ENCODE results near the gene ANO2.

Gene ANO2

DNA sequence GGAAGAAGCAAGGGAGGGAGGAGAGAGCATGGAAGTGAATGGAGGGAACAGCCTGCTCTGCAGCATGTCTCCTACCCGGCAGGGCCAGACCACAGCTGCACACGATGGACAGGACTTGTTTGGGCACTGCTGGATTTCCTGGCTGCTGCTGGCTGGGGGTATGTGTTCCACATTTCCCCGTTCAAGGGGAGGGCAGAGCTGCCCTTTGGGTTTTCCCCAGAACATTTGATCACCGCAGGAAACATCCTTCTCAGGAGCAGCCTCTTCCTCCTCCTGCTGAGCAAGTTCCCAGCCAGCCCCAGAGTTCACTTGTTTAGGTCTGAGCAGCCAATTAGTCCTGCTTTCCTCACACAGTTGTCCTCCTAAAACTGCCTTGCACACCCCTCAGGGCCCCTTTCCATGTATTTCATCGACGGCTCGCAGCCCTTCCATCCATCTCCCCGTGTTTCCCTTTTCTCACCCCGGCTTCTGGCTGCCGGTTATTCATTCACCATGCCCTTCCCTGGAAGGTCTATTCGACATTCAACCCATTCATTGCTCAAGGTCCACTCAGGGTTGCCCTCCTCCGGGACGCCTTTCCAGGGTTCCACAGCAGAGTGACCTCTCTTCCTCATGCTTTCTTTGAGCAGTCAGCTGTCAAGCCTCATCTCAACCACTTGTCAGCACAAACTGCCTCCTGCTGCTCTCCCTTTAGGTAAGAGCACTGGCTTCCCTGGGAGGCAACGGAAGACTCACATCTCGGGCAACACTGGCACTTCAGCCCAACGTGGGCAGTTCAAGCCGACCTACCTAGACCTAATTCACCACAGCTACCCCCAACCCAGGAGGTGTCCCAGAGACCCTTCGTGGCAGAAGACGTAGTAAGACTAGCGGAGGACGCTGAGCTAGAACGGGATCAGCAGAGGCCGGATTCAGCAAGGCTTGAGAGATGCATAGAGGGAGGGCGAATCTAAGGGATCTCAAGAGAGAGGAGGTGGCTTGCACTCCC, 20.1 kb upstream of the ANO2 start:
- DNase-seq (ENCODE audit: extremely low read depth in 1 of 2, low read depth in 1 of 2): no peak

- no peak for DNase-seq (ENCODE audit: extremely low read depth in 1 of 2, low read depth in 1 of 2)
Observed at GRCh38 chr12:5963515-5963914, 18.5 kb upstream of the ANO2 start.

- DNase-seq (ENCODE audit: extremely low read depth in 1 of 2, low read depth in 1 of 2): no peak
Observed at GRCh38 chr12:5960783-5961182, 15.7 kb upstream of the ANO2 start.

DNA sequence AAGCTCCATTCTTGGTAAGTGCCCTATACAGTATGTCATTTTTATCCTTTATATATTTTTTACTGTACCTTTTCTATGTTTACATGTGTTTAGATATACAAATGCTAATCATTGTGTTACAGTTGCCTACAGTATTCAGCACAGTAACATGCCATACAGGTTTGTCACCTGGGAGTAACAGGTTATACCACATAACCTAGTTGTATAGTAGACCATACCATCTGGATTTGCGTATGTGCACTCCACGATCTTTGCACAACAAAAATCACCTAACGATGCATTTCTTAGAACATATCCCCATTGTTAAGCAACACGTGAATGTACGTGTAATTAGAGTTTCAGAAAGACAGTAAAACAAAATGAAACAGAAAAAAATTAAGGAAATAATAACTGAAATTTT, 11.9 kb upstream of the ANO2 start:
- no peak for DNase-seq (ENCODE audit: extremely low read depth in 1 of 2, low read depth in 1 of 2)

DNA sequence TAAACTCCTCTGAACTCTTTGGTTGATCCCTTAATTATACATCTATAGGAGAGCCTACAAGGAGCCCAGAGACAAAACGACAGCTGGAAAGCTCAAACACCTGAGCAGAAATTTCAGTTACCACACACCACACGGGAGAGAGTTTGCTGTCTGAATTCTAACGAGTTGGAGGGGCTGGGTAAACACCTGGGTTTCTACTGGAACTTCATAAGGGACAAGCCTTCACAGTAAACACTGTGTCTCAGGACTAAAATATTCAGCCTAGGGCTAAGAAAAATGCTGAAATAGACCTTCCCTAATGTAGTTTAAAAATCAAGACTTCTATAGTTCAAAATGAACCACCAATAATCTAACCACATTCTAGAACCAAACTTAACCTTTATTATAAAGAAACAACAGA, 9.6 kb upstream of the ANO2 start:
- DNase-seq (ENCODE audit: extremely low read depth in 1 of 2, low read depth in 1 of 2): no peak

- no peak for DNase-seq (ENCODE audit: extremely low read depth in 1 of 2, low read depth in 1 of 2)
Observed at GRCh38 chr12:5953835-5954586, 9.0 kb upstream of the ANO2 start.

GRCh38 chr12:5952031-5952430, 7.0 kb upstream of the ANO2 start:
- DNase-seq (ENCODE audit: extremely low read depth in 1 of 2, low read depth in 1 of 2): no peak

DNA sequence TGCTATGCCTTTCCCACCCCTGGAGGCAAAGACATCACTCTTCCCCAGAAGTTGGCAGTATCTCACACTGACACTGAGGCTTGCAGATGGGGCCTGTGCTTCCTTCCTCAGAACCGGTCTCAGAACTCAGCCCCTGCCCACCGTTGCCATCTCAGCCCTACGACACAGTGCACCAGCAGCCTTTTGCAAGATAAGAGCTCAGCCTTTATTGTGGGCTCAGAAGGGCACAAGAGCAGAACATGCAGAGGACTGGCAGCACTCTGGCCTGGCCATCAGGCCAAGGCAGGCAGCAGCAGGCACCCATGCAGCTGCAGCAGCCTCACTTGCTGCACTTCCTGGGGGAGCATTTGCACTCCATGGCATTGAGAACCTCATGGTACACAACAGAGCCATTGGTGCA, 3.6 kb upstream of the ANO2 start:
- no peak for DNase-seq (ENCODE audit: extremely low read depth in 1 of 2, low read depth in 1 of 2)

GRCh38 chr12:5947006-5947405, 1.9 kb upstream of the ANO2 start:
- no peak for DNase-seq (ENCODE audit: extremely low read depth in 1 of 2, low read depth in 1 of 2)

DNA sequence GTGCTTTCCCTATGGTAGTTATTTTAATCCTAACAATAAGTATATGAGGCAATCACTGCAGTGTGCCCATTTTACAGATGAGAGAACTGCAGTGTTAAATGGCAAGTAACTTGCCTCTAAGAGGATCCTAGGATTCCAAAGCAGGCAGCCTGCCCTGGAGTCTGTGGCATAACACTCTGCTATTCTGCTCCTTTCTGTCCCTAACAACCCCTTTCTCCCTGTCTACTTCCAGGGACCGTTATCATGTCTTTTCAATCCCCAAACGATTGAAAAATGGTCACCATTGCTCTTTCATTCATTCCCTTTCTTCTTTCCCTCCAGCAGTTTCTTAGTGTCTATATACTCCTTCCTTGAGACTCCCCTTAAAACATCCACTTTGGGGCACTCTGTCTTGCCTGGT, 1.3 kb upstream of the ANO2 start:
- DNase-seq (ENCODE audit: extremely low read depth in 1 of 2, low read depth in 1 of 2): no peak

- no peak for DNase-seq (ENCODE audit: extremely low read depth in 1 of 2, low read depth in 1 of 2)
Observed at GRCh38 chr12:5944688-5945070, 380 bp downstream of the ANO2 start.

GRCh38 chr12:5944053-5944452, 1.0 kb downstream of the ANO2 start:
- no peak for DNase-seq (ENCODE audit: extremely low read depth in 1 of 2, low read depth in 1 of 2)

DNA sequence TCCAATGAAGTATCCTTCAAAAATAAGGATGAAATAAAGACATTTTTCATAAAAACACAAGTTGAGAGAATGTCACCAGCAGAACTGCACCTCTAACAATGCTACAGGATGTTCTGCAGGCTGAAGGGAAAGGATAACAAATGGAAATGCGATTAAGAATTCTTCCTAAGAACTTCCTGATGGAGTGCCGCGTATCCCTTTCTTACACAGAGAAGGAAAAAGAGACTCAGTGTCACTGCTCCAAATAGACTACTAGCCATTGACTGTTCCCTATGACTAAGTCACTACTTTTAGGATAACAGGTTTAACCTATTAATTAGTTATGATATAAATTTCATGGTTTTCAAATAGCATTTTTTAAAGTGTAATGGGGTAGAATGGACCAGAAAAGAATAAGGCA, 3.2 kb downstream of the ANO2 start:
- no peak for DNase-seq (ENCODE audit: extremely low read depth in 1 of 2, low read depth in 1 of 2)

DNA sequence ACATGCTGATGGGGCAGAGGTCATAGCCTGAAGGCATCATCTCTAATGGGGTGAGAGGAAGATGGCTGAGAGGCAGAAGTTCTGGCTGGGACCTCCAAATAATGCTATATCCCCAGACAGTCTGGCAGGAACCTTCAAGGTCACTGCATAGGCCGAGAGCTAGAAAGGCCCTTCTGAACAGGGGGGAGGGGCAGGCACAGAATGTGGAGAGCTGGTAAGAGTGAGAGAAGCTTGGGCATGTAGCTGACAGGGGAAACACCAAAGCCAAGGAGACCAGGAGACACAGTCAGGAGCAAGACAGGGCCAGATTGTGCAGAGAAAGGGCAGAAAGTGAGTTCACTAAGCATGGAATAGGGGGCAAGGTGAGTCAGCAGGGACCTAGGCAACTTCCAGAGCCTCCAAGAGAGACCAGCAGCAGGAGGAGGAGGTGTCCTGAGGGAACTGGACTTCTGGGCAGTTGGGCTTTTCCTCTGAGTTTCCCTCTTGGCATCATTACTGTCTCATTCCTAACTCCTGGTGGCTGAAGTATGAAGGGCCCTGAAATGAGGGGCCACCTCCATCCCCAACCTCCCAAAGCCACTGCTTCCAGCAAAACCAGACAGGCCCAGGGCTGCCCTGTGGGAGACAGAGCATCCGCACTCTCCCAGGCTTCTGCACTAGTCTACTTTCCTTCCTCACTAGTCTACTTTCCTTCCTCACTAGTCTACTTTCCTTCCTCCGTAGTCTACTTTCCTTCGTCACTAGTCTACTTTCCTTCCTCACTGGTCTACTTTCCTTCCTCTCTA, 17.1 kb downstream of the ANO2 start:
- DNase-seq (ENCODE audit: extremely low read depth in 1 of 2, low read depth in 1 of 2): no peak

- DNase-seq (ENCODE audit: extremely low read depth in 1 of 2, low read depth in 1 of 2): no peak
Observed at GRCh38 chr12:5925646-5926045, 19.4 kb downstream of the ANO2 start.

DNA sequence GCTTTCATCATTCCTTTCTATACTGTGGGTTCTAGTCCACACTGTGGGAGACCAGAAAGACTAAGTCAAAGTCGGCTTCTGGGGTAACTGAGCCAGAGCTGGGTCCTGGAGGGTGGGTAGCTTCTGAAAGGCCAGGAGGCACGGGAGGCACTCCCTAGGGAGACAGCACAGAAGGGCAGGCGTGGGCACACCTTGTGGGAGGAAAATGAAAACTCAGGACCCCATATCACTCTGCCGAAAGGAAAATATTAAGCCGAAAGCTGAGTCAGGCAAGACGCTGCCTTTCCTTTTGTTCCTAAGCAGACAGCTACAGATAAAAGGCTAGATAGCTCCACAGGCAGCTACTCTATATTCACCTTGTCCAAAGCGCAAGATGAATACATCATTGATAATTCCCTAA, 20.7 kb downstream of the ANO2 start:
- DNase-seq (ENCODE audit: extremely low read depth in 1 of 2, low read depth in 1 of 2): no peak

GRCh38 chr12:5923751-5924150, 21.3 kb downstream of the ANO2 start:
- no peak for DNase-seq (ENCODE audit: extremely low read depth in 1 of 2, low read depth in 1 of 2)

- DNase-seq (ENCODE audit: extremely low read depth in 1 of 2, low read depth in 1 of 2): no peak
Observed at GRCh38 chr12:5923043-5923605, 21.9 kb downstream of the ANO2 start.

- no peak for DNase-seq (ENCODE audit: extremely low read depth in 1 of 2, low read depth in 1 of 2)
Observed at GRCh38 chr12:5921966-5922899, 22.8 kb downstream of the ANO2 start.
